NCI-H1694 (cell line): ENCODE results near the gene ME3.
"Not testable (repeated sequence)": the region's sequence is repeated elsewhere in the genome, so short reads cannot be mapped to it uniquely, and the experiment has no call there.

Experiments used
- DNase-seq: peaks from one replicate; lab custom pipeline; 2025; lab: John Stamatoyannopoulos, UW

The ME3 gene

GRCh38 chr11:86423488-86423887 is 248.9 kb downstream of the ME3 start:
- DNase-seq = not testable (repeated sequence)

- DNase-seq = no peak
Measured at GRCh38 chr11:86422371-86422770, 250.0 kb downstream of the ME3 start.

GRCh38 chr11:86421946-86422345 is 250.5 kb downstream of the ME3 start:
- no peak for DNase-seq

- DNase-seq = no peak
Measured at GRCh38 chr11:86418917-86419316, 253.5 kb downstream of the ME3 start.

- DNase-seq = no peak
Measured at GRCh38 chr11:86418513-86418912, 253.9 kb downstream of the ME3 start.

- DNase-seq = no peak
Measured at GRCh38 chr11:86418106-86418505, 254.3 kb downstream of the ME3 start.

- not testable (repeated sequence) for DNase-seq
Measured at GRCh38 chr11:86416951-86417350, 255.5 kb downstream of the ME3 start.

- no peak for DNase-seq
Measured at GRCh38 chr11:86416494-86416893, 255.9 kb downstream of the ME3 start.

GRCh38 chr11:86415026-86415425 is 257.4 kb downstream of the ME3 start:
- DNase-seq = no peak

GRCh38 chr11:86414032-86414431 is 258.4 kb downstream of the ME3 start:
- no peak for DNase-seq

- no peak for DNase-seq
Measured at GRCh38 chr11:86408845-86409244, 263.6 kb downstream of the ME3 start.

- no peak for DNase-seq
Measured at GRCh38 chr11:86403458-86403857, 269.0 kb downstream of the ME3 start.

- DNase-seq = no peak
Measured at GRCh38 chr11:86398106-86398505, 274.3 kb downstream of the ME3 start.

- no peak for DNase-seq
Measured at GRCh38 chr11:86397351-86397750, 275.1 kb downstream of the ME3 start.

GRCh38 chr11:86396396-86396795 is 276.0 kb downstream of the ME3 start:
- no peak for DNase-seq

GRCh38 chr11:86395061-86395551 is 277.3 kb downstream of the ME3 start:
- no peak for DNase-seq
